Activated CD4-positive, CD25-positive, alpha-beta regulatory T cell treated with anti-CD3 and anti-CD28 coated beads, Interleukin-2, amount 50 U/mL, for 24 hours (primary cell): Measurements from ENCODE around the gene C16orf78.

ENCODE experiments used
- ATAC-seq, 2 donors: fragments of 150-1000 bp; cut with Tn5 transposase; one replicate each; pipeline ENCODE4 v1.10.0; 2021; ENCODE audit warnings: mild to moderate bottlenecking in 1 of 2, moderate library complexity in 1 of 2

Gene C16orf78

DNA sequence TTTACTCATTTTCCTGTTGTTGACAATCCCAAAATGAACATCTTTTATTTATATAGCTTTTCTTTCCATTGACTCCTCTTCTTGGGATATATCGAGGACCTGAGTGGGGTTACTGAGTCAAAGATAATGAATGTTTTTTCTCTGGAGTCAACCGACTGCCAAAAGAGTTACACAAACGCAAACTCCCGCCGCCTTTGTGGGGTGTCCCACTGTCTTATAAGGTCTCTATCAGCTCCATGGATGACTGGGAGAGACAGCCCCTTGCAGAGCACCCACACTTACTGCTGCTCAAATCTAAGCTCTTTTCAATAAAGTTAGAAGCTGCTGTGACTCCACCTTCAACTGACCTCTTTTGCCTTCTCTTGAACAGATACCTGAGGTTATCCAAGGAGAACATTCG is 25.2 kb downstream of the C16orf78 start:
- no peak for ATAC-seq

GRCh38 chr16:49399594-49400364 is 26.2 kb downstream of the C16orf78 start:
- ATAC-seq = no peak

DNA sequence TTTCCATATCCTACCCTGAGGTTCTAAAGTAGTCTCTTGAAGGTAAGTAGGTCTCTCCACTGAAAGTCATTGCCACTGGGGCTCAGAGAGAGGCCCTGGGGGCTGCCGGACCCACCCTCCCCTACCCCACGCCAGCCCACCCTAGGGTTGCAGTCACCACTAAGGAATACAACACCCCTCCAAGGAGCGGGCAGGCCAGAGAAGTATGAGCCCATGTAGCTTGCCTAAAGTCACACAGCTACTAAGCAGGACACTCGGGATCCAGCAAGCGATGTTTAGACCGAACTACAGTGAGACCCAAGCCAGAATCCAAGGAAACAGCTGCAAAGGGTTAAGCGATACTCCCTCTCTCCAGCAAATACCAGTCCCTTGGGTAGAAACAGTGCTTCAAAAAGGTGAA is 27.0 kb downstream of the C16orf78 start:
- no peak for ATAC-seq

- ATAC-seq = no peak
These were observed 31.5 kb downstream of the C16orf78 start for GRCh38 chr16:49405123-49405522.

- ATAC-seq = no peak
These were observed 31.9 kb downstream of the C16orf78 start for GRCh38 chr16:49405530-49405929.

GRCh38 chr16:49407873-49408550 is 34.4 kb downstream of the C16orf78 start:
- ATAC-seq = peak; percentile 62 to 70

DNA sequence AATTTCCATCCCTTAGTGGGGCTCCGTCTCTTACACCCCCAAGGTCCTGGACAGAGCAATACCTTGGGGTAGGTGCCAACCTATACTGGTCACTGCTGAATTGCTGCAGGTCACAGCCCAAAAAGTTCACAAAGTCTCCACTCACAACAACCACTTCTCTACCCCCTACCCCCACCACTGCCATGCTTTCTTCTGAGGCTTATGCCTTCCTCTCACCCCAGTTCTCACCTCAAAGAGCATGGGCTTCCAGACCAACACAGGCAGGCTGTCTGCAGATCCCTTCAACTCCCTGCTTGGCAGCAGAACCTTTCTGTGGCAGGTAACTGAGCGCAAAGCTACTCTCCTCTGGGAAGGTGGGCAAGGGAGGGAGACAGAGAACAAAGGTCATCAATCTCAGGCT is 35.5 kb downstream of the C16orf78 start:
- no peak for ATAC-seq

DNA sequence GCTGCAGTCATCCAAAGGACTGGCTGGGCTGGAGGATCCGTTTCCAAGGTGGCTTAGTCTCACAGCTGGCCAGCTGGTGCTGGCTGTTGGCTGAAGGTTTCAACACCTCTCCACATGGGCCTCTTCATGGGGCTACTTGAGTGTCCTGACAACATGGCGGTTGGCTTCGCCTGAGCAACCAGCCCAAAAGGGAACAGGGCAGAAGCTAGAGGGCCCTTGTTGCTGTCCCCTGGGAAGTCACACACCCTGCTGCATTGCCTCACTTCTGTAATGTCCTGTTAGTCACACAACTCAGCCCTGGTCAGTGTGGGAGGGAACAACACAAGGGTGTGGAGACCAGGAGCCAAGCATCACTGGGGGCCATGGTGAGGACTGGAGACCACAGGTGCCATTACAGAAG is 36.6 kb downstream of the C16orf78 start:
- no peak for ATAC-seq

- ATAC-seq = no peak
These were observed 37.7 kb downstream of the C16orf78 start for GRCh38 chr16:49411121-49411970.

DNA sequence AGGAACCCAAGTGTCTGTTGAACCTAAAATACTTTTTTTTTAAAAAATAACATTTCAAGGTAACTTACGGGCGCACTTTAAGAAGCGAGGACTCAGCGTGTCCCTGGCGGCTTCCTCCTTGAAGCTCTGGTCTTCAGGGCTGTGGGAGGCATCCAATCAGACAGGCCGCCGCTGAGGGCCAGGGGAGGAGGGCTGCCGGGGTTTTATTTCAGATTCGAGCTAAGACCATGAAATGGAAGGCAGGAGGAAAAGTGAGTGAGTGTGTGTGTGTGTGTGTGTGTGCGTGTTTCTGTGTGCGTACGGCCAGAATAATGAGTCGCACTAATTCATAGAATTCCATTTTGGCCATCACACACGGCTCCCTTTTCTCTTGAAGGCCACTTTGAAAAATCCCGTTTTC is 41.1 kb downstream of the C16orf78 start:
- ATAC-seq = no peak

- ATAC-seq = no peak
These were observed 41.5 kb downstream of the C16orf78 start for GRCh38 chr16:49415083-49415482.

DNA sequence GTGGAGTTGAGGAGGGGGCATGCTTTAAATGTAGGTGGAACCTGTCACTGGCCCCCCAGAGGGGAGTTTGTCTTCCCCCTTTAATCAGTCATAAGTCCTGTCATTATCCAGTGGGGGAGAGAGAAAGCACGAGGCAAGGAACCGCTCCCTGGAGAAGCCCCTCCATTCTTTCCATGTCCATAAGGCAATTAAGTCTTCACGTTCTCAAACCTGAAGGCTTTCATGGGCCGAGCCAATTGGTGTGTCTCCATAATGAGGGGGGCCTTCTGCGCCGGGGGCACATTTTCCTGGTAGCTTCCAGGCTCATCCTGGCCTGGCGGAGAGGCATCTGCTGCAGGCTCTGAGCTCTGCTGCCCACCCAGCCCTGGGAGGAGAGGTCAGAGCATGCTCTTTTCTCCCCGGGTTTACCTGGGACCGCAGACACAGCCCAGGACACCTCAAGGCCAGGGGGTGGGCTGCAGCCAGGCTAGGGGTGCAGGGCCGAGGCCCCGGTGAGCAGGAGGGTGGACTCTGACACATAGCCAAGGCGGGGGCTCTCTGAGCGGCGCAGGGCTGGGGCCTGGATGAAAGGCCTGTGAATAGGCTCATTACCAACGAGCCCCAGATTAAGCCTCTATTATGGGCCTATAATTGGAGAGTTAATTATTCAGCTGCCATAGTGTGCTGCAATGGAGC is 42.5 kb downstream of the C16orf78 start:
- ATAC-seq = no peak

DNA sequence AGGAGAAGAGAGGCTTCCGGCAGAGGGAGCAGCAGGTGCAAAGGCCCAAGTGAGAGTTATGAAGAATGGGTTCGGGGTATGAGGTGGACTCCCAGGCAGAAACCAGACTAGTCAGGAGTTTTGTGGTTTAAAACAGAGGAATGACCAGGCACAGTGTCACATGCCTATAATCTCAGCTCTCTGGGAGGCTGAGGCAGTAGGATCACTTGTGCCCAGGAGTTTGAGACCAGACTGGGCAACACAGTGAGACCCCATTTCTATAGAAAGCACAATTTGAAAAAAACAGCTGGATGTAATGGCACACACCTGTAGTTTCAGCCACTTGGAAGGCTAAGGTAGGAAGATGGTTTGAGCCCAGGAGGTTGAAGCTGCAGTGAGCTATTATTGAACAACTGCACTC is 43.8 kb downstream of the C16orf78 start:
- no peak for ATAC-seq

DNA sequence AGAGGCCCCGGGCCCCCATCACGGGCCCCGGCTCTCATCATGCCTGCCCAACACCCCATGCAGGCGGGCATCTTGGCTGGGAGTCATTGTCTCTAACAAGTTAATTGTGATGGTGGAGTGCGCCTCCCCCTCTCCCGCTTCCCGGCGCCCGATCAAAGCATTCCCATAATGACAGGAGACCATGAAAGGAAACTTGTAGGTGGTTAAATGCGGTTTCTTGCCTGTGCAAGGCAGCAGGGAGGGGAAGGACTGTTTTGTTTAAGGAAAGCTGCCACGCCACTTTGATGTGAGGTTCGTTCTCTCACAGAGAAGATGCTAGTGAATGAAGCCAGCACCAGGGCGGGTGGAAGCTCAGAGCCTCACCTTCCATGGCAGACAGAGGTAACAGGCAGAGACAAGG is 45.4 kb downstream of the C16orf78 start:
- no peak for ATAC-seq

DNA sequence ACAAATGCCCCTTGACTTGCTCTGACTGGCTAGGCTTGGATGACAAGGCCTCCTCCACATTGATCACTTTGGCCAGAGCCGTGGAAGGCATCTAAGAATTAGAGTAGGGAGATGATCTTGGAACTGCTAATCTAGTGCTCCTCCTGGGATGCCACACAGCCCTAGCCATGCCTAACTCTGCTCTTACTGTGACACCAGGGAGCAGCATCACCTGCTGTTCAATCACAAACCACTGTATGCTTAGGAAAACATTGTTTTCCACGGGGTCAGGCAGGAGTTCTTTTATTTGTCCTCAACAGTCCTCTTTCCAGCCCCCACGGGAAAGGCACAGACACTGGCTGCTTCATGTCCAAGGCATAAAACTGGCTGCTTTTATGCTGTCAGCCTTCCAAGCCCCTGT is 46.3 kb downstream of the C16orf78 start:
- ATAC-seq = no peak

GRCh38 chr16:49422896-49423295 is 49.3 kb downstream of the C16orf78 start:
- ATAC-seq = no peak

- no peak for ATAC-seq
These were observed 51.4 kb downstream of the C16orf78 start for GRCh38 chr16:49424961-49425360.

DNA sequence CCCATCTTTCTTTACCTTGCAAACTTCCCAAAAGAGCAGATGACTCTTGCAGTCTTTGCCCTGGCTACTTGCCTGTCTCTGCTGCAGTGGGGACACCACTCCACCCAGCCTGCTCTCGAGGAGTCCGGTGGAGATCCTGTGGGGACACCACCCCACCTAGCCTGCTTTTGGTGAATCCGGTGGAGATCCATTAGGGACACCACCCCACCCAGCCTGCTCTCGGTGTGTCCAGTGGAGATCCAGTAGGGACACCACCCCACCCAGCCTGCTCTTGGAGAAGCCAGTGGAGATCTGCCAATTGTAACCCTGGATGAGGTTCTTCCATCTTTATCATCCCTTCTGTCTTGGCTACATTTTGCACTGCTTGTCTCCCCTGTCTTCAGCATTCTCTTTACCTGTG is 54.2 kb downstream of the C16orf78 start:
- ATAC-seq = no peak

DNA sequence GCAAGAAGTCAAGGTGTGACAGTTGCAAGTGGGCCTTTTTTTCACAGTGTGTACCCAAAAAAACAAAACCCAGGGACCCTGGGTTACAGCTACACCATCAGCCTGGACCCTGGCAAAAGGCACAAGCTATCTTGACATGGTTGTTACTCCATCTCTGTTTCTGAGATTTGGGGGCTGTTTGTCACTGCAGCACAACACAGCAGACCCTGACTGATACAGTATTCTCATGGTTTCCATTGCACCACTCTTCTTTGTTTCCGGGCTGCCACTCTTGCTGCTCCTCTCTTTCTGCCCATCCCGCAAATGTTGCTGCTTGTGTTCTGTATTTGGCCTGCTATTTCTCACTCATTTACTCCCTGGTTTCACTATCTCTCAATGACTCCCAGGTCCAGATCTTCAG is 55.2 kb downstream of the C16orf78 start:
- ATAC-seq = no peak

- no peak for ATAC-seq
These were observed 57.4 kb downstream of the C16orf78 start for GRCh38 chr16:49431040-49431439.

DNA sequence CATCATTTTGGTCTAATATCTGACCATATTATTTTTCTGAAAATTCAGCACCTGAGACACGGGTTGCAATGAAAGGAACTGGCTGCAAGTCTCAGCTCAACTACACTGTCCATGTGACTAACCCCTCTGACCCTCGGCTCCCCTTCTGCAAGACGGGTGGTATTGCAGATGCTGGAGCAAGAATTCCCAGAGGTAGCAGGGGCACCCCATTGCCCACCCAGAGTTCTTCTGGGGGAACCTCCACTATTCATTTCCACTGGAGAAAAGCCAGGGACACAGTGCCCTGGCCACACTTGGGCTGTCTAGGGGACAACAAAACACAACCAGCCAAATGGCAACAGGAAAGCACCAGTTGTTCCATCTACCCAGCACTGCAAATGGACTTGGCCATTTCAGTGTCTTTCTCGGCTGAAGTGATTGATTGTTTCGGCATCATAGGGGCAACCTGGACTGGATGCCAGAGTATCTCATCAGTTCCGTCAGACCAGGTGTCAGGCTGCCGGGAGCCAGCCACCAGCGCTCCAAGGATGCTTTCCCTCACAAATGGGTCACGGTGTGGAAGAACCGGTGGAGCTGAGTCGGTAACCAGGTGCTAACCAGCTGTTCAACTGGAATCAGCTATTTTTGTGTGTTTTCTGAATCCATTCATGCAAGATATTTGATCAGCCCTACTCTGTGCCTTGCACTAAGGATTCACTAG is 58.1 kb downstream of the C16orf78 start:
- no peak for ATAC-seq

- ATAC-seq = no peak
These were observed 61.1 kb downstream of the C16orf78 start for GRCh38 chr16:49434733-49435132.
